GM19395 (cell line): ENCODE results near the gene METAP1D.

Experiments used
- ATAC-seq: cut with Tn5 transposase; IDR thresholded peaks from one replicate; pipeline ENCODE4 v1.9.1; 2021; ENCODE audit warnings: mild to moderate bottlenecking, moderate library complexity; ENCODE audit not compliant: unreplicated experiment

The METAP1D gene

DNA sequence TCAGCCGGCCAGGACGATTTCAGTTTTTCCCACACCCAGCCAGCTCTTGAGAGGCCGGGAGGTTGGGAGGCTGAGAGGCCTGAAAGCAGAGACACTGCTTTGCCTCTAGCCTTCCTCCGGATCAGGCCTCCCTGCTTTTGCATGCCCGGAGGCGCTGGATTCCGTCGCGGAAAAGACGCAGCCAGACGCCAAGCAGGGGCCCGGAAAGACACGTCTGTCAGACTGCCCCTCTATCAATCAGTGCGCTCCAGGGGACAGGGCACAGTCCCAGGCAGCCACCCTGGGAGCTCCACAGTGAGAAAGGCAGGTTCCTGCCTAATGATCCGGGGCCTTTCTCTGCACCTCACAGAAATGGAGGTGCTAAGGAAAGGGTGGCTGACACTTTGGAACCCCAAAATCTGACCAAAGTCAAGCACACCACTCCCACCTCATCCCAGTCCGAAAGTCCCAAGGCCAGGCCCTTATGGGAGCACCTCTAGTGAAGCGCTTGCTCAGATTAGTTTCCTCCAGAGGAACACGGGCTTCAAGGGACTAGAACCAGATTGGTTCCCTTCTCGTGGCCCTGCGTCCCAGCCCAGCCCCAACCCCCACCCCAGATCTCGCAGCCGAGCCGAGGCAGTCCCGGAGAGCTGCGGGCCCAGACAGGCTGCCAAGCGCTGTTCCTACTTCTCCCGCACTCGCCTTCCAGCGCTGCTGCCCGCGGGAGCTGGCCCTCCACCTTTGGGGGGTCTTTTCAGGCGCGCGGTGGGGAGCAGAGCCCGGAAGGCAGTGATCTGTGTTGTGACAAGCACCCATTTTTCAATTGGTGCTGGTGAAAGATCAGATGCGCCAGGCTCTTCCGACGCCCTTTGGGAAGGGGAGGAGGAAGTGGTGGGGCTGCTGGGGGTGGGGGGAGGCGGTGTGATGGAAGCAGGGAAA lies 90.5 kb downstream of the METAP1D start:
- no peak for ATAC-seq

- no peak for ATAC-seq
Measured at GRCh38 chr2:172091000-172091641, 91.4 kb downstream of the METAP1D start.

DNA sequence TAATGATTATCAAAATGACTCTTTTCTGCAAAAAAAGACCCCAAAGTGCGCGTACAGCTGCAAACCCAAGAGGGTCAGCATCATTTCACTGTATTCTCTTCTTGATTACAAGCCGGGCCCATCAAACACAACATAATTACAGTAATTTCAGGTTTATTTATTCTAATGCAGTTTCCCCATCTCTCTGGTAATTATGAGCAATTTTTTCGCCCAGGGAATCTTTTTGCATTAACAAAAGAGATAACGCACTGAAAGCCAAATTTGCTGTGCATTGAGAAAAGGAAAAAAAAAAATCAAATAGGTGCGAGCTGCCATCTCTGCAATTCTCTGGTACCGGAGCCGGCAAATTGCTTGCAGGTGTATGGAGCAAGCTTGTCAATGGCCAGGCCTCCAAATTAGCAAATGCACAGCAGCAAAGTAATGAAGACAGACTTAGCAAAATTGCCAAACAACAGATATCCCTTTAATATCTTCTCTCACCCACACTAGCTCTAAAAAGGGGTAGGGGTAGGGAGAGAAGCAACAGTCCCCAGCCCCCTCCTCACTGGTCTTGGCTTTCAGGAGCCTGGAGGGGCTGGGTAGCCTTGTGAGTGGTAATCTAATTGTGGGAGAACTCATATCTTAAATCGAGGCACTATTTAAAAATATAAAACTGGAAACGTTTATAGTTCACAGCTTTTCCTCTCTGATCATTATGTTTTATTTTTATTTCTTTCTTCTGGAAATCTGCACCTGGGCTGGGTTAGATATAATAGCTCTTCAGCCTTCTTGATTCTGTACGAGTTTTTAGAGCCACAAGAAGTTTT lies 92.2 kb downstream of the METAP1D start:
- ATAC-seq = no peak

GRCh38 chr2:172092716-172093415 lies 93.1 kb downstream of the METAP1D start:
- no peak for ATAC-seq

DNA sequence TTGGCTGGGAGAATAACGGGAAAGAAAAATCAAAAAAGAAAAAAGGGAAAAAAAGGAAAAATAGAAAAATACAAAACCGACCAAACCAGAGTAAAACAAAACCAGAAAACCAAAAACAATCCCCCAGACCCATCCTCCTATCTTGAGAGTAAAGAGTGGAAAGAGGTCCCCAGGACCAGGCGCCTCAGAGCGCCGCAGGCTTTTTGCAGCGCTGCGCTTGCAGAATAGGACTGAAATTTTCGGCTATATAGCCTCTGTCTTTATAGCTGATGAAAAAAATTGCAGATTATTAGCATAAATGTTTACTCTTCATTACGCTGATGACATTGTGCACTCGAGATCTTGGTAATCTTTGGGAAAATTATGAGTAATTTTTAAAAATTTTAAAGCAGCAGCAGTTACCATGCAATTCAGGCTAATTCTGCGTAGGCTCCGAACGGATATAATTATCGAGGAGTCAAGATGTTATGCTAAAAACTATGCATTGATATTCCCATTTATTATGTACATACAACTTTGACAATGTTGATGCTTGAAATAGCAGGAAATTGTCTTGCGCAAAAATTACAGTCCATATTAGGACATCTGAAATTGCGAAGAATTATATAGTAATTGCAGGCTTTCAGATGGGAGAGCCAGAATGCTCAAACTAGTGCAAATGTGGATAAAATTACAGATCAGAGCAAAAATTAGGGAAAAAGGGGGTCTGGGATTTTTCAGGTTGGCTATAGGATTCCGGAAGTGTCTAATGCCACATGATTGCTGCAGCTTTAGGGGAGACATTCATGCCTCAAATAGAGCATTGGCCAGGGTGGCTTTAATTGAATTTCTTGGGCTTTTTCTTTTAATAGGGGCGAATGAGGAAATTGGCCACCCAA lies 93.9 kb downstream of the METAP1D start:
- ATAC-seq = no peak

GRCh38 chr2:172094294-172095145 lies 94.8 kb downstream of the METAP1D start:
- ATAC-seq = no peak

DNA sequence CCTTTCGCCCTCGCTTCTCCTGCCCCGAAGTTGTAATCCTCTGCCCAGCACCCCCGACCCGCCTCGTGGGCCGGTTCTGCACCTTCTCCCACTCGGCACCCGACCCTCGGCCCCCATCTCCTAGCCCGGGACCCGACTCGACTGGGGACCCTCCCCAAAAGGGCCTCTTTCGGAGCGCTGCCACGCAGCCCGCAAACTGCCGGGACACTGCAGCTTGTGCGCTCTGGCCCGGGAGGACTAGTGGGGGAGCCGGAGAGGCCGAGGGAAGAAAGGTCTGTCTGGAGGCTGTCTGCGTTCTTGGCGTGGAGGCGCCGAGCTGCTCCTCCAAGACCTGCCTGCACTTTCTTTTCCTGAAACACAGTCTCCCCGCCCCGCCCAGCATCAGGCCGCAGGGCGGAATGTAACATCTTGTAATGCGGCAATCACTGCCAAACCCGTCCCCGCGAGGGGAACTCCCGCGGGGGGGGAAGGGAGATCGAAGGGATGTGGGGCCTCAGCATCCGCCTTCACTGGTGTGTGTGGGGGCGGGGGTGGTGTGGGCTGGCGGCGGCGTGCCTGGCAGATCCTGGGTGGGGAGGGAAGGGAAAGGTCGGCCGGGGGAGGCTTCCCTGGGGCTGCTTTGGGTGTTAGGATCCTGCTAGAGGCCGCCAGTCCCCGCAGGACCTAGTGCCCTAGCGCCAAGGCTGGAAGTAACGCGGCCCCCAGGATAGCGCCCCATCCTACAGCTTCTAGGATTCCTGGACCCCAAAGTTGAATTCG lies 95.6 kb downstream of the METAP1D start:
- ATAC-seq = peak; percentile 48

DNA sequence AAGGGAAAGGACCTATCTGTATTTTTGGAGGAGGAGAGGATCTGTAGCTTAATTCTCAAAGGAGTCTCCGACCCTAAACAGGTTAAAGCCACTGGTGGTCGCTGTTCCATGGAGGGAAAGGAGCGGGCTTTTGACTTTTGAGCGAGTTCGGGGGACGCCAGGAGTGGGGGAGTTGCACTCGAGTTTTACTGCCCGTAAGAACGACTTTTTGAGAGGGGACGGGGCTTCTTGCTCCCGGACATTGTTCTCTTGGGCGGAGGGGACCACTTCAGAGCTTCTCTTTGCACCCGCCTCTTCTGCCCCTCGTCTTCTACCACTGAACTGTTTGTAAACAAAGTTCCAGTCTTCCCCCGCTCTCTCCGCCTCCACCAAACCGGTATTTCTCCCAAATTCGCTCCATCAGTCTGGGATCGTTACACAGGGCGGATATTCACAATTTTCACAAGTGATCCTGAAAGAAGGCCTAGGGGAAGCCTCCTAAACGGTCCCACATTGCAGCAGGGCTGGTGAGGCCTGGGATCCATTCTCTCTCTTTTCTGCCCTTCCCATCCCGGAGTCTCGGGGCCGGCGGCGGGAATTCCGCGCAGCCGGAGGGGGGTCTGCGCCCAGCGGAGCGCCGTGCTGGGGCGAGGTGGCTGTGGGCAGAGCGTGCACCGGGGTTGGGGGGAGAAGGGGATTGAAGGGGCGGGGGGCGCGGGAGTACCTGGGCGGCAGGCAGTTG lies 96.3 kb downstream of the METAP1D start:
- no peak for ATAC-seq

DNA sequence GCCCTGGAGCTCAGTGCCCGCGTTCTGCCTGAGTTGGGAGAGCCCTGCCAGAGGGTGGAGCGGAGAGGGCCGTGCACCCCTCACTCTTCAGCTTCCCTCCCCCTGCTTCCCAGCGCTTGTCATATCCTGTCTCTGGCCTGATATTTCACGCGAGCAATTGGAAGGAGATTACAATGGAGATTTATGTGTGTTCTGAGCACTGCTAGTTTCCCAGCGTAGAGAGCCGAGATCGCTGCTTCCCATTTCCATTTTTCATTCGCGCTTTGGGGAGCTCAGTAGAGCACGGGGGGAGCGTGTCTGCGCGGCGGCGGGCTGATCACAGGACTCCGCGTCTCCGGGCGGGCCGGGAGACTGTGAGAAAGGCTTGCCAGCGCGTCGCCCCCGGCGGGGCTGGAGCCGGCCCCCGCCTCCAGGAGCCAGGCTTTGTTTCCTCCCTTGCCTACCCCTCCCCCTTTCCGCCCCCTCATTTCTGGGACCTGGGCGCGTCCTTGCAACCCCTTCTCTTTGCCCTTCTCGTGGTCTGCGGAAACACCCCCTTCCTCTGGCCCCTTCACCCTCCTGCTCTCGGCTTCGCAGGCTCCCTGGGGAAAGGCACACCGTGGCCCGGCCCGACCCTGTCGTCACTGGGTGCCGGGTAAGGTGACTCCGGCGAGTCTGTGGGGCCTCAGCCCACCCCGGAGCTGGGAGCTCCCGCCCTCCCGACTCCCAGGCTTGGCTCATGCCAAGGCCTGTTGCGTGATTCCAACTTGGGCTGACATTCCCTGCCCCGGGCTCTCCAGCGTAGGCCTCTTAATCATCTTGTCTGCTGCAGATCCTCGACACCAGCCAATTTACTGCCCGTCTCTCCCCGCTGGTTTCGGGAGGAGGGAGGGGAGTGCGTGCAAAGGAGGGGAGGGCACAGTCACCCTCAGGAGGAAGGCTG lies 97.1 kb downstream of the METAP1D start:
- no peak for ATAC-seq

- no peak for ATAC-seq
Measured at GRCh38 chr2:172097557-172098131, 97.9 kb downstream of the METAP1D start.

DNA sequence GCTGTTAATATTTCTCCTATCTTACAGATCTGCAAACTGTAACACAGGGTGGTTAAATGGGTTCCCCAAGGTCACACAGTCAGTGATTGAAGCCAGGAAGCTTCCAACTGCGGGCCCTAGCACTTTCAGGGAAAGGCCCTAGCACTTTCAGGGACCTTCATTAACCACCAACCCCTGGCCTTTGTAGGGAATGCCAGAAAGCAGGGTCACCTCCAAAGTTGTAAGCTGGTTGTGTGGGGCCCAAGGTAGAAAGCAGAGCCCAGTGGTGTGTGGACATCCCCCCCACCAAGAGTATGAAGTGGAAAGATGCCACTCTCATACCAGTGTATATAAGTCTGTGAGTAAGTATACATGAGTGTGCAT lies 98.5 kb downstream of the METAP1D start:
- no peak for ATAC-seq

DNA sequence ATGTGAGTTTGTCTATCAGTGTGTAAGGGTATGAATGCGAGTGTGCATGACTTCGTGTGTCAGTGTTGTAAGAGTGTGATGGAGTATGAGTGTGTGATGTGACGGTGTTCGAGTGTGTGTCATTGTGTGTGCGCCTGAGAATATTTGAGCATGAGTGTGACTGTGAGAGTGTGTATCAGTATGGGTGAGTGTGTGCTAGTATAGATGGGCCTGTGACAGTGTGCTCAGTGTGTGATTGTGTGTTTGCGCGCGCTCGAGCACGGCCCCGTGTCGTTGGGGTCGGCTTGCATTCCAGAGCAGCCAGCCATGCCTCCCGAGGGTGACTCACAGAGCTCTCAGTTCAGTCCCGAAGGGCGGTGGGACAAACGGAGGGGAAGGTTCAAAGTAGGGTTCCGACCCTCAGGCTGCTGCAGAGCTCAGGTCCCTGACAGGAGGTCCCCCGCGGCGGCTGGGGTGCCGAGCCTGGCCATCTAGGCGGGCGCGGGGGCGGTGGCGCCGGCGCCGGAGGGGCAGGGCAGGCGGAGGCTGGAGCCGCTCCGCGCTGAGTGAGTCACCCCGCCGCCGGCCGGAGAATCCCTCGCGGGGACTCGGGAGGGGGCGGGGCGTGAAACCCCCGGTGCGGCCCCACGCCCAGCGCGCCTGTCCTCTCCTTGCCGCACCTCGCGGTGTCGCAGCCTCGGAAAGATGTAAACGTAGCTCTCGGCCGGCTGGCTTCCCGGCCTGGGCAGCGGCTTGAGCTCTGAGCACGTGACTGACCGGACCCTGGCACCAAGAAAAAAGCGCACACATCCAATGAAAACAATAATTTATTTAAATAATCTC lies 99.1 kb downstream of the METAP1D start:
- no peak for ATAC-seq

- ATAC-seq = no peak
Measured at GRCh38 chr2:172099472-172100079, 99.8 kb downstream of the METAP1D start.

DNA sequence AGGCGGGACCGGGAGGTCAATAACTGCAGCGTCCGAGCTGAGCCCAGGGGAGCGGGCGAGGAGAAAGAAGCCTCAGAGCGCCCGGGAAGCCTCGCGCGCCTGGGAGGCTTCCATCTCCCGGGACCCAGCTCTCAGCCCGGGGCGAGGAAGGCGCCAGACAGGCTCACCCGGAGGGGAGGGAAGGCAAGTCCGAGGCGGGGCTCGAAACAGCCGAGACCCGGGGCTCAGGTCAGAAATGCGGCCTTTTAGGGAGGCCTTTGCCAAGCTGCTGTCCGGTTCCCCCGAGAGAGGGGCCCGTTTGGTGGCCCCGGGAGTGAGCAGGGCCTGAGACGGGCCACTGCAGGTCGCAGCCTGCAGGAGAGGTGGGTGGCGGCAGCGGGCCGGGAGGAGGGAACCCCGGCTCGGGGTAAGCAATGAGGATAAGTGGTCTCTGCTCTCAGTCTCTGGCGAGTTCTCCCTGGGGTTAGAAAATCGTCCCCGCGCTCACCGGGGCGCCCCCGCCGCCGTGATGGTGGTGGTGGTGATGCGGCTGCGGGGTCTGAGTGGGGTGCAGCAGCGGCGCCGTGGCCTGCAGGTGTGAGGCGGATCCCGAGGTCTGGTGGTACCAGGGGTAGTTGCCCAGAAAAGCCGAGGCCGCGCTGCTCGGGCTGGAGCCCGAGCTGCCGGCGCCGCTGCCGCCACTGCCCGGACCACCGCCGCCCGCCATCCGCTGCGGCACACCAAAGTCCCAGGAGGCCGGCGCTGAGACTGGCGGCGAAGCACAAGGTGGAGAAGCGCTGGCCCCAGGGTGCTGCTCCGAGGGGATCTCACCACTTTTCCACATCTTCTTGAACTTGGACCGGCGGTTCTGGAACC lies 100.6 kb downstream of the METAP1D start:
- ATAC-seq = no peak
